ENCODE data around the gene RPL10A.
A peak's percentile ranks its signal among the peaks of the same experiment; 100 is the strongest.

RPL10A gene

GRCh38 chr6:35476004-35476403 is 7.8 kb downstream of the RPL10A start:
- no peak for TF ChIP-seq CTCF (IDR thresholded peaks at IDR 0.05)
- H3K4me3 ChIP-seq, result no peak overlapping the region

GRCh38 chr6:35477028-35477427 is 8.8 kb downstream of the RPL10A start:
- TF ChIP-seq CTCF (IDR thresholded peaks at IDR 0.05), result no peak
- H3K27ac ChIP-seq, result no peak overlapping the region
- H3K4me3 ChIP-seq, result no peak overlapping the region
- DNase-seq (ENCODE audit: low spot score), result no peak

More at GRCh38 chr6:35476004-35476403, 7.8 kb downstream of the RPL10A start:
- H3K27ac ChIP-seq, result no peak overlapping the region
- no peak for DNase-seq (ENCODE audit: low spot score)

GRCh38 chr6:35477551-35478179 is 9.5 kb downstream of the RPL10A start:
- no peak overlapping the region for H3K4me3 ChIP-seq
- H3K27ac ChIP-seq, result no peak overlapping the region
- TF ChIP-seq CTCF (IDR thresholded peaks at IDR 0.05), result no peak
- no peak for DNase-seq (ENCODE audit: low spot score)

GRCh38 chr6:35478259-35478658 is 10.1 kb downstream of the RPL10A start:
- no peak for DNase-seq (ENCODE audit: low spot score)
- no peak for TF ChIP-seq CTCF (IDR thresholded peaks at IDR 0.05)
- no peak overlapping the region for H3K4me3 ChIP-seq
- no peak overlapping the region for H3K27ac ChIP-seq

- no peak for TF ChIP-seq CTCF (IDR thresholded peaks at IDR 0.05)
- Histone ChIP-seq H3K27ac (no peak overlapping the region), H3K4me3 (no peak overlapping the region)
- no peak for DNase-seq (ENCODE audit: low spot score)
These were observed 12.0 kb downstream of the RPL10A start for GRCh38 chr6:35480176-35480575.

- Histone ChIP-seq H3K4me3 (no peak overlapping the region), H3K27ac (no peak overlapping the region)
- no peak for TF ChIP-seq CTCF (IDR thresholded peaks at IDR 0.05)
- DNase-seq (ENCODE audit: low spot score), result no peak
These were observed 13.0 kb downstream of the RPL10A start for GRCh38 chr6:35481226-35481625.

GRCh38 chr6:35483062-35483461 is 14.9 kb downstream of the RPL10A start:
- no peak for TF ChIP-seq CTCF (IDR thresholded peaks at IDR 0.05)
- Histone ChIP-seq H3K27ac (peak overlapping the region in 1 of 2 donors; percentile 26), H3K4me3 (no peak overlapping the region)
- no peak for DNase-seq (ENCODE audit: low spot score)

Data from coronary artery (tissue), 2 donors.